Endothelial cell of umbilical vein (primary cell): Measurements from ENCODE around the gene NR2C1. TPM values are rescaled to one million over a fixed set of nuclear protein-coding genes. Genes with fewer than 3 reads are reported as not detected.
A peak's percentile ranks its signal among the peaks of the same experiment; 100 is the strongest.

Source experiments
- BruUV-seq: library from RNA; stranded (reverse); fragments of 400-500 nt; replicated peaks from 2 replicates; lab custom pipeline; 2021; lab: Mats Ljungman, UMichigan
- CTCF ChIA-PET: fragments of 300-600, 350-600 bp; sonication (Branson Sonifier 250); formaldehyde crosslinking; loops from one replicate; lab custom pipeline; 2021; ENCODE audit warnings: antibody characterized with exemption, inconsistent platforms; lab: Charles Lee
- POLR2A ChIA-PET: fragments of 300-600, 350-600 bp; sonication (Branson Sonifier 250); formaldehyde crosslinking; loops from one replicate; lab custom pipeline; 2021; ENCODE audit warnings: antibody characterized with exemption, inconsistent platforms; lab: Charles Lee
- DNase-seq: peaks from one replicate; pipeline ENCODE4 v3.0.0-alpha.2; 2011; ENCODE audit warnings: low read depth, low spot score
- FAIRE-seq: peaks from 2 replicates; lab custom pipeline; 2011; peaks lifted over from hg19 to GRCh38; lab: Jason Lieb, UNC
- H2AFZ ChIP-seq: 2 replicates; pipeline ENCODE4 v1.6.0; 2012; ENCODE audit warnings: low read depth, low read length, control low read depth, inconsistent platforms
- H3K27ac ChIP-seq: 2 replicates; pipeline ENCODE4 v1.5.1; 2011; ENCODE audit warnings: low read depth, mild to moderate bottlenecking, control low read depth, low read length, moderate library complexity; ENCODE audit not compliant: insufficient read depth
- H3K27me3 ChIP-seq, 2 experiments: 2 replicates each; pipeline versions ENCODE4 v1.6.0 to v1.6.1; 2011; ENCODE audit warnings: low read length in 2 of 2, mixed read lengths in 1 of 2; ENCODE audit not compliant: control insufficient read depth in 2 of 2, insufficient read depth in 2 of 2
- H3K36me3 ChIP-seq, 2 experiments: 2 replicates in 1 of 2; 3 replicates in 1 of 2; pipeline ENCODE4 v1.5.1; 2011; ENCODE audit warnings: low read length in 2 of 2, mild to moderate bottlenecking in 1 of 2, moderate library complexity in 1 of 2; ENCODE audit not compliant: control insufficient read depth in 2 of 2, insufficient read depth in 2 of 2; ENCODE audit errors: extremely low read depth in 1 of 2
- H3K4me1 ChIP-seq: 3 replicates; pipeline ENCODE4 v1.5.1; 2011; ENCODE audit warnings: mild to moderate bottlenecking, low read length; ENCODE audit not compliant: control insufficient read depth, insufficient read depth; ENCODE audit errors: extremely low read depth
- H3K4me2 ChIP-seq: 2 replicates; pipeline ENCODE4 v1.6.1; 2011; ENCODE audit warnings: low read length, control low read depth, mixed read lengths; ENCODE audit not compliant: insufficient read depth
- H3K4me3 ChIP-seq, 3 experiments: fragments of 200-600 bp in 1 of 3; sonication (generic), shearing (Covaris generic) in 1 of 3; replicated peaks in 1 of 3; 2 replicates each; pipeline ENCODE4 v1.5.1; 2011 to 2016; ENCODE audit warnings: control low read depth in 3 of 3, low read length in 3 of 3, mild to moderate bottlenecking in 2 of 3, inconsistent platforms in 1 of 3, low read depth in 1 of 3, moderate library complexity in 1 of 3; ENCODE audit not compliant: insufficient read depth in 1 of 3
- H3K79me2 ChIP-seq: 2 replicates; pipeline ENCODE4 v1.6.0; 2012; ENCODE audit warnings: low read length, inconsistent platforms; ENCODE audit not compliant: control insufficient read depth, insufficient read depth
- H3K9ac ChIP-seq: replicated peaks from 2 replicates; pipeline ENCODE3; 2011; ENCODE audit warnings: low read length, control low read depth; ENCODE audit not compliant: insufficient read depth; ENCODE audit errors: extremely low read depth
- H3K9me1 ChIP-seq: replicated peaks from 3 replicates; pipeline ENCODE4 v1.6.0; 2011; ENCODE audit warnings: mild to moderate bottlenecking, low read length; ENCODE audit not compliant: control insufficient read depth, insufficient read depth; ENCODE audit errors: extremely low read depth
- H3K9me3 ChIP-seq: replicated peaks from 2 replicates; pipeline ENCODE4 v1.5.1; 2012; ENCODE audit warnings: low read length, inconsistent platforms; ENCODE audit not compliant: control insufficient read depth, insufficient read depth
- H4K20me1 ChIP-seq: replicated peaks from 2 replicates; pipeline ENCODE3; 2011; ENCODE audit warnings: mild to moderate bottlenecking, low read length; ENCODE audit not compliant: control insufficient read depth, insufficient read depth; ENCODE audit errors: extremely low read depth
- EZH2 ChIP-seq: IDR thresholded peaks from 2 replicates; pipeline ENCODE4 v1.6.1; 2012; ENCODE audit warnings: borderline replicate concordance, low read depth, mild to moderate bottlenecking, moderate library complexity, low read length, inconsistent platforms; ENCODE audit not compliant: severe bottlenecking
- FOS ChIP-seq: IDR thresholded peaks from 2 replicates; pipeline ENCODE4 v1.6.1; 2011; ENCODE audit warnings: mild to moderate bottlenecking, low read length, moderate library complexity, borderline replicate concordance; ENCODE audit not compliant: insufficient read depth
- GATA2 ChIP-seq: IDR thresholded peaks from 2 replicates; pipeline ENCODE4 v1.7.0; 2011; ENCODE audit warnings: low read depth, mild to moderate bottlenecking, moderate library complexity, mixed read lengths, low read length; ENCODE audit not compliant: insufficient read length, insufficient read depth
- JUN ChIP-seq: IDR thresholded peaks from 2 replicates; pipeline ENCODE4 v1.6.1; 2011; ENCODE audit warnings: borderline replicate concordance, low read depth; ENCODE audit not compliant: insufficient read length, insufficient read depth
- MYC ChIP-seq: IDR thresholded peaks from one replicate; pipeline ENCODE4 v1.6.1; 2011; ENCODE audit warnings: mild to moderate bottlenecking, low read depth, low read length
- POLR2A ChIP-seq: IDR thresholded peaks from 2 replicates; pipeline ENCODE4 v1.6.1; 2012; ENCODE audit warnings: low read depth, mild to moderate bottlenecking, control low read depth, low read length
- POLR2AphosphoS5 ChIP-seq: IDR thresholded peaks from 2 replicates; pipeline ENCODE4 v1.6.1; 2012; ENCODE audit warnings: low read depth, mild to moderate bottlenecking, control low read depth, low read length, moderate library complexity; ENCODE audit not compliant: insufficient read depth
- dilution Hi-C: fragments of 300-500 bp; cut with MboI; formaldehyde crosslinking; loops from one replicate; pipeline ENCODE4 v1.15.0; 2019; ENCODE audit warnings: low sequenced_read_pairs; ENCODE audit not compliant: extremely low pct_ligation_motif_present
- intact Hi-C: fragments of 100-400 bp; cut with micrococcal nuclease; formaldehyde crosslinking; loops from one replicate; pipeline ENCODE4 v1.10.0; 2022
- polyA plus RNA-seq, 4 experiments: library from polyadenylated mRNA; depleted of rRNA in 3 of 4; stranded (reverse) in 3 of 4; unstranded in 1 of 4; fragments of >200 nt; gene quantifications; 2 replicates each; pipeline versions ENCODE4 v1.2.1 to v1.2.3, GENCODE V29; 2011 to 2012; ENCODE audit warnings: missing spikeins in 1 of 4
- total RNA-seq: library from RNA; stranded (reverse); gene quantifications from 2 replicates; pipeline ENCODE4 v1.2.3, GENCODE V29; 2021
- TF ChIP-seq, protein P1 (sequence below), 2 donors: IDR thresholded peaks; 1 replicate in 1 of 2; 2 replicates in 1 of 2; pipeline ENCODE4 v1.5.1; 2011; ENCODE audit warnings: low read length in 2 of 2, mild to moderate bottlenecking in 2 of 2, moderate library complexity in 2 of 2, control low read depth in 1 of 2, inconsistent platforms in 1 of 2, low read depth in 1 of 2; ENCODE audit not compliant: insufficient read depth in 1 of 2; ENCODE audit errors: extremely low read depth in 1 of 2
- TF ChIP-seq, protein P2 (sequence below): IDR thresholded peaks from 2 replicates; pipeline ENCODE4 v1.6.1; 2011; ENCODE audit not compliant: insufficient read depth, insufficient read length

Gene NR2C1
- total and polyA plus RNA-seq, 2 donors (not counting 3 experiments of a cell fraction or from before 2014, with no cell fraction given), result 21.0 to 37.7 TPM

DNA sequence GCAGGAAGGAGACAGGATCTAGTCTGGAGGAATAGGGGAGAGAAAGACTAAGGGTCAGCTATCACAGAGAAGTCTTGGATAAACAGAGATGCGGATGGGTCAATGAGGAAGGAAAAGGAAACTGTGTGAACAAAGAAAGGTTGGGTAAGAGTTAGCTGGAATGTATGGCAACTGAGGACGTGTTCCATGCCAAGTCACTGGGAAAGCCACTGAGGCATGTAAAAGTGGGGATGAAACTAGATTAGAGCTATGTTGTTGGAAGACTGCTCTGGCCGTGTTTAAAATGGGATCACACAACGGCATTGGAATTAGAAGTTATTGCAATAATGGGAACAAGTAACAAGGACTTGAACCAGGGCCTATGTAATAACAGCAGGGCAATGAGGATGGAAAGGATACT lies 3.9 kb upstream of the NR2C1 start:
- no TSS peak for BruUV-seq
- no peaks in the 10 kb centered on the region for H3K9me3 ChIP-seq
- TF ChIP-seq, protein P1, sequence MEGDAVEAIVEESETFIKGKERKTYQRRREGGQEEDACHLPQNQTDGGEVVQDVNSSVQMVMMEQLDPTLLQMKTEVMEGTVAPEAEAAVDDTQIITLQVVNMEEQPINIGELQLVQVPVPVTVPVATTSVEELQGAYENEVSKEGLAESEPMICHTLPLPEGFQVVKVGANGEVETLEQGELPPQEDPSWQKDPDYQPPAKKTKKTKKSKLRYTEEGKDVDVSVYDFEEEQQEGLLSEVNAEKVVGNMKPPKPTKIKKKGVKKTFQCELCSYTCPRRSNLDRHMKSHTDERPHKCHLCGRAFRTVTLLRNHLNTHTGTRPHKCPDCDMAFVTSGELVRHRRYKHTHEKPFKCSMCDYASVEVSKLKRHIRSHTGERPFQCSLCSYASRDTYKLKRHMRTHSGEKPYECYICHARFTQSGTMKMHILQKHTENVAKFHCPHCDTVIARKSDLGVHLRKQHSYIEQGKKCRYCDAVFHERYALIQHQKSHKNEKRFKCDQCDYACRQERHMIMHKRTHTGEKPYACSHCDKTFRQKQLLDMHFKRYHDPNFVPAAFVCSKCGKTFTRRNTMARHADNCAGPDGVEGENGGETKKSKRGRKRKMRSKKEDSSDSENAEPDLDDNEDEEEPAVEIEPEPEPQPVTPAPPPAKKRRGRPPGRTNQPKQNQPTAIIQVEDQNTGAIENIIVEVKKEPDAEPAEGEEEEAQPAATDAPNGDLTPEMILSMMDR (IDR thresholded peaks at IDR 0.05; ENCODE audit: extremely low read depth in 1 of 2, insufficient read depth in 1 of 2, low read depth in 1 of 2, low read length in 2 of 2), result no peak
- TF ChIP-seq JUN (no peak), FOS (no peak)
- H3K27ac ChIP-seq, result no peak overlapping the region
- ChIA-PET POLR2A (interaction anchor here (0.8 kb wide), 1 partner anchor 10 kb away, joined by 3 read pairs; no protein-coding TSS in a partner anchor), CTCF (interaction anchor here (0.9 to 1.0 kb wide), 2 partner anchors 10 to 344 kb away, joined by 3 read pairs; no protein-coding TSS in a partner anchor)
- peaks cover 4% of the 10 kb centered on the region for H3K79me2 ChIP-seq
- H3K36me3 ChIP-seq, result no peaks in the 10 kb centered on the region
- FAIRE-seq (peak; percentile 48), DNase-seq (no peak)
- H3K4me1 ChIP-seq, result peaks cover 1% of the 10 kb centered on the region
- no peak overlapping the region for H3K9ac ChIP-seq
- no peak overlapping the region for H3K4me3 ChIP-seq
- intact Hi-C loops, result no loop called here
- dilution Hi-C loops, result no loop called here
- H3K27me3 ChIP-seq, result no peaks in the 10 kb centered on the region
- no peak overlapping the region for H2AFZ ChIP-seq
- H3K9me1 ChIP-seq, result no peaks in the 10 kb centered on the region
- no peak overlapping the region for H3K4me2 ChIP-seq
- no peaks in the 10 kb centered on the region for H4K20me1 ChIP-seq

DNA sequence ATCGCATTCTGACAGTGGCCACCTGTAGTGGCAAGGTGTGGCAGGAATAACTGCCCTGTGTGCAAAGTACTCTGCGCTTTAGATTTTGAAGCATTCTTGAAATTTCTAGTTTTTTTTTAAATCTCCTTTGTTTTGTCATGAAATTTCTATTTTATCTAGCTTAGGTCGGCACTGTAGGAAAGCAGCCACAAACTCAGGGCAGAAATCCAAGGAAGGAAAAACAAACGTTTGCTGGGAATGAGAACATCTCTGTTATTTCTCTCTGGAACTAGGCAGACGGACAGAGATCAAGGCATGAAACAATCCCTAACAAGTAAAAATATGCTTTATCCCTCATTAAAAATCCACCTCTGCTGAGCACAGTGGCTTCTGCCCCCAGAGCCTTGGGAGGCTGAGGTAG lies 1.3 kb upstream of the NR2C1 start:
- Histone ChIP-seq H3K9me3 (no peaks in the 10 kb centered on the region), H4K20me1 (no peaks in the 10 kb centered on the region), H2AFZ (no peak overlapping the region), H3K27me3 (no peaks in the 10 kb centered on the region), H3K79me2 (peaks cover 22% of the 10 kb centered on the region), H3K9ac (no peak overlapping the region), H3K9me1 (no peaks in the 10 kb centered on the region), H3K27ac (no peak overlapping the region), H3K4me3 (no peak overlapping the region), H3K36me3 (no peaks in the 10 kb centered on the region), H3K4me2 (no peak overlapping the region), H3K4me1 (peaks cover 4% of the 10 kb centered on the region)
- TF ChIP-seq, protein P1 (IDR thresholded peaks at IDR 0.05; ENCODE audit: extremely low read depth in 1 of 2, insufficient read depth in 1 of 2, low read depth in 1 of 2, low read length in 2 of 2), result no peak
- TF ChIP-seq, protein P2, sequence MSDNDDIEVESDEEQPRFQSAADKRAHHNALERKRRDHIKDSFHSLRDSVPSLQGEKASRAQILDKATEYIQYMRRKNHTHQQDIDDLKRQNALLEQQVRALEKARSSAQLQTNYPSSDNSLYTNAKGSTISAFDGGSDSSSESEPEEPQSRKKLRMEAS, result no peak
- TF ChIP-seq JUN, result no peak
- TF ChIP-seq POLR2A, result no peak
- no peak for TF ChIP-seq MYC
- no peak for TF ChIP-seq FOS
- no peak for TF ChIP-seq GATA2
- no peak for TF ChIP-seq EZH2
- TF ChIP-seq POLR2AphosphoS5, result no peak
- CTCF ChIA-PET, result interaction anchor here (3.2 kb wide), 1 partner anchor 10 kb away, joined by 21 read pairs; no protein-coding TSS in a partner anchor
- dilution Hi-C loops, result no loop called here
- FAIRE-seq (no peak), DNase-seq (no peak)
- BruUV-seq, result no TSS peak
- POLR2A ChIA-PET, result no interaction called here
- intact Hi-C loops, result loop anchor here (5.0 kb wide), 1 partner anchor 312 kb away; no protein-coding TSS in a partner anchor
